ENCODE results near the gene EPOP. TPM values are rescaled to one million over a fixed set of nuclear protein-coding genes. Genes with fewer than 3 reads are reported as not detected.
A peak's percentile ranks its signal among the peaks of the same experiment; 100 is the strongest.

EPOP gene
- total and polyA plus RNA-seq, 2 of the 13 experiments (the other 11 are each of a cell fraction or from before 2014, with no cell fraction given) = 14.7 to 37.8 TPM

DNA sequence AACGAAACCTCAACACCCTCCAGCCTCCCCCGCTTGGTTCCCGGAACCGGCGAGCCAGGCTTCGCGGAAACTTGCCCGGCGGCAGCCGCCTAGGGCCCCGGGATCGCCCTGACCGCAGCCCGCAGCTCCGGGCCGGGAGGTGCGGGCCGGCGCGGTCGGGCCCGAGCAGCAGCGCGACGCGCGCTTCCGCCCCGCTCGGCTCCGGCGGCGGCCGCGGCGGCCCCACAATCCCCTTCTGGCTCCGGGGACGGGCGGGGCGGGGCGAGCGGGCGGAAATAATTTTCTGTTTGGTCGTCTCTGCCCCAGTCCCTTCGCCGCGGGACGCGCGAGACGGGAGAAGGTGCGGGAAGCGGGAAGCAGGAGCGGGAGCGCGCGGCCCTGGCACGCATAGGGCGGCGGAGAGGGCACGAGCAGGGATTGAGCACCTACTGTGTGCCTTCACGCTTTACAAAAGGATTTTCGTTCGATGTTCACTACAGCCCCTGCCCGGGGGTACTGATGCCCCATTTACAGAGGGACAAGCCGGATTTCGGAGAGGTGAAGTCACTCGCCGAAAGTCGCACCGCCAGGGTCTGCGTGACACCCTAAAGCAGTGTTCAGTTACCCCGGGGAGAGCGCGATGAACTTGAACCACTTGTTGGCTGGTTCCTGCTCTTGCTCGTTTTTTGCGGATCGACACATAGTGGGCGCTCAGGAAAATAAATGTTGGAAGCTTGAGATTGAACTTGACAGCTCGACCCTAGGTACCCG lies 27.6 kb upstream of the EPOP start (continued):
- peak; percentile 80 for TF ChIP-seq RARA (CRISPR knock-in tag; IDR thresholded peaks at IDR 0.05)
- TF ChIP-seq, protein P1, sequence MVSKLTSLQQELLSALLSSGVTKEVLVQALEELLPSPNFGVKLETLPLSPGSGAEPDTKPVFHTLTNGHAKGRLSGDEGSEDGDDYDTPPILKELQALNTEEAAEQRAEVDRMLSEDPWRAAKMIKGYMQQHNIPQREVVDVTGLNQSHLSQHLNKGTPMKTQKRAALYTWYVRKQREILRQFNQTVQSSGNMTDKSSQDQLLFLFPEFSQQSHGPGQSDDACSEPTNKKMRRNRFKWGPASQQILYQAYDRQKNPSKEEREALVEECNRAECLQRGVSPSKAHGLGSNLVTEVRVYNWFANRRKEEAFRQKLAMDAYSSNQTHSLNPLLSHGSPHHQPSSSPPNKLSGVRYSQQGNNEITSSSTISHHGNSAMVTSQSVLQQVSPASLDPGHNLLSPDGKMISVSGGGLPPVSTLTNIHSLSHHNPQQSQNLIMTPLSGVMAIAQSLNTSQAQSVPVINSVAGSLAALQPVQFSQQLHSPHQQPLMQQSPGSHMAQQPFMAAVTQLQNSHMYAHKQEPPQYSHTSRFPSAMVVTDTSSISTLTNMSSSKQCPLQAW (CRISPR knock-in tag; IDR thresholded peaks at IDR 0.05) = peak; percentile 87
- TF ChIP-seq, protein P2, sequence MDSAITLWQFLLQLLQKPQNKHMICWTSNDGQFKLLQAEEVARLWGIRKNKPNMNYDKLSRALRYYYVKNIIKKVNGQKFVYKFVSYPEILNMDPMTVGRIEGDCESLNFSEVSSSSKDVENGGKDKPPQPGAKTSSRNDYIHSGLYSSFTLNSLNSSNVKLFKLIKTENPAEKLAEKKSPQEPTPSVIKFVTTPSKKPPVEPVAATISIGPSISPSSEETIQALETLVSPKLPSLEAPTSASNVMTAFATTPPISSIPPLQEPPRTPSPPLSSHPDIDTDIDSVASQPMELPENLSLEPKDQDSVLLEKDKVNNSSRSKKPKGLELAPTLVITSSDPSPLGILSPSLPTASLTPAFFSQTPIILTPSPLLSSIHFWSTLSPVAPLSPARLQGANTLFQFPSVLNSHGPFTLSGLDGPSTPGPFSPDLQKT (CRISPR knock-in tag; IDR thresholded peaks at IDR 0.05; ENCODE audit: borderline replicate concordance) = peak; percentile 83; the same call in 1 of the 2 replicates
- TF ChIP-seq JUN (CRISPR knock-in tag; IDR thresholded peaks at IDR 0.05) = no peak
- 0 out of 2 replicates have a peak, but pooled peaks have one; percentile 47 for TF ChIP-seq JUND (CRISPR knock-in tag; IDR thresholded peaks at IDR 0.05)
- TF ChIP-seq, protein P3, sequence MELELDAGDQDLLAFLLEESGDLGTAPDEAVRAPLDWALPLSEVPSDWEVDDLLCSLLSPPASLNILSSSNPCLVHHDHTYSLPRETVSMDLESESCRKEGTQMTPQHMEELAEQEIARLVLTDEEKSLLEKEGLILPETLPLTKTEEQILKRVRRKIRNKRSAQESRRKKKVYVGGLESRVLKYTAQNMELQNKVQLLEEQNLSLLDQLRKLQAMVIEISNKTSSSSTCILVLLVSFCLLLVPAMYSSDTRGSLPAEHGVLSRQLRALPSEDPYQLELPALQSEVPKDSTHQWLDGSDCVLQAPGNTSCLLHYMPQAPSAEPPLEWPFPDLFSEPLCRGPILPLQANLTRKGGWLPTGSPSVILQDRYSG (CRISPR knock-in tag; IDR thresholded peaks at IDR 0.05) = no peak
- TF ChIP-seq HES4 (CRISPR knock-in tag; IDR thresholded peaks at IDR 0.05; ENCODE audit: borderline replicate concordance) = no peak
- TF ChIP-seq ZNF510 (CRISPR knock-in tag; IDR thresholded peaks at IDR 0.05; ENCODE audit: low read depth) = peak; percentile 58; the same call in 1 of the 2 replicates
- TF ChIP-seq ZFP36L1 (CRISPR knock-in tag; IDR thresholded peaks at IDR 0.05) = peak; percentile 10; the same call in 1 of the 2 replicates
- TF ChIP-seq ZNF891 (CRISPR knock-in tag; IDR thresholded peaks at IDR 0.05) = 0 out of 2 replicates have a peak, but pooled peaks have one; percentile 6
- TF ChIP-seq ZC3H4 (CRISPR knock-in tag; IDR thresholded peaks at IDR 0.05; ENCODE audit: borderline replicate concordance) = peak; percentile 78; the same call in 1 of the 2 replicates
- no peak for TF ChIP-seq ZSCAN29 (CRISPR knock-in tag; conservative IDR thresholded peaks at IDR 0.05)
- 0 out of 2 replicates have a peak, but pooled peaks have one; percentile 26 for TF ChIP-seq ZNF672 (CRISPR knock-in tag; IDR thresholded peaks at IDR 0.05)
- peak; percentile 81 for TF ChIP-seq ZNF274 (CRISPR knock-in tag; IDR thresholded peaks at IDR 0.05)
- peak; percentile 91 for TF ChIP-seq ETV5 (CRISPR knock-in tag; IDR thresholded peaks at IDR 0.05; ENCODE audit: borderline replicate concordance)
- no peak for TF ChIP-seq SMYD3 (CRISPR knock-in tag; IDR thresholded peaks at IDR 0.05)
- TF ChIP-seq, protein P4, sequence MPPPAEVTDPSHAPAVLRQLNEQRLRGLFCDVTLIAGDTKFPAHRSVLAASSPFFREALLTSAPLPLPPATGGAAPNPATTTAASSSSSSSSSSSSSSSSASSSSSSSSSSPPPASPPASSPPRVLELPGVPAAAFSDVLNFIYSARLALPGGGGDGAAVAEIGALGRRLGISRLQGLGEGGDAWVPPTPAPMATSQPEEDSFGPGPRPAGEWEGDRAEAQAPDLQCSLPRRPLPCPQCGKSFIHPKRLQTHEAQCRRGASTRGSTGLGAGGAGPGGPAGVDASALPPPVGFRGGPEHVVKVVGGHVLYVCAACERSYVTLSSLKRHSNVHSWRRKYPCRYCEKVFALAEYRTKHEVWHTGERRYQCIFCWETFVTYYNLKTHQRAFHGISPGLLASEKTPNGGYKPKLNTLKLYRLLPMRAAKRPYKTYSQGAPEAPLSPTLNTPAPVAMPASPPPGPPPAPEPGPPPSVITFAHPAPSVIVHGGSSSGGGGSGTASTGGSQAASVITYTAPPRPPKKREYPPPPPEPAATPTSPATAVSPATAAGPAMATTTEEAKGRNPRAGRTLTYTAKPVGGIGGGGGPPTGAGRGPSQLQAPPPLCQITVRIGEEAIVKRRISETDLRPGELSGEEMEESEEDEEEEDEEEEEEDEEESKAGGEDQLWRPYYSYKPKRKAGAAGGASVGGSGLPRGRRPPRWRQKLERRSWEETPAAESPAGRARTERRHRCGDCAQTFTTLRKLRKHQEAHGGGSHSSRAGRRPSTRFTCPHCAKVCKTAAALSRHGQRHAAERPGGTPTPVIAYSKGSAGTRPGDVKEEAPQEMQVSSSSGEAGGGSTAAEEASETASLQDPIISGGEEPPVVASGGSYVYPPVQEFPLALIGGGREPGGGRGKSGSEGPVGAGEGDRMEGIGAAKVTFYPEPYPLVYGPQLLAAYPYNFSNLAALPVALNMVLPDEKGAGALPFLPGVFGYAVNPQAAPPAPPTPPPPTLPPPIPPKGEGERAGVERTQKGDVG (CRISPR knock-in tag; IDR thresholded peaks at IDR 0.05; ENCODE audit: borderline replicate concordance) = no peak
- TF ChIP-seq TGIF2 (CRISPR knock-in tag; IDR thresholded peaks at IDR 0.05) = 0 out of 2 replicates have a peak, but pooled peaks have one; percentile 29
- peak; percentile 43; the same call in 1 of the 2 replicates for TF ChIP-seq MEF2D (CRISPR knock-in tag; IDR thresholded peaks at IDR 0.05)
- TF ChIP-seq ZNF180 (CRISPR knock-in tag; IDR thresholded peaks at IDR 0.05; ENCODE audit: borderline replicate concordance, low read depth) = no peak
- TF ChIP-seq, protein P5, sequence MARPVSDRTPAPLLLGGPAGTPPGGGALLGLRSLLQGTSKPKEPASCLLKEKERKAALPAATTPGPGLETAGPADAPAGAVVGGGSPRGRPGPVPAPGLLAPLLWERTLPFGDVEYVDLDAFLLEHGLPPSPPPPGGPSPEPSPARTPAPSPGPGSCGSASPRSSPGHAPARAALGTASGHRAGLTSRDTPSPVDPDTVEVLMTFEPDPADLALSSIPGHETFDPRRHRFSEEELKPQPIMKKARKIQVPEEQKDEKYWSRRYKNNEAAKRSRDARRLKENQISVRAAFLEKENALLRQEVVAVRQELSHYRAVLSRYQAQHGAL (CRISPR knock-in tag; IDR thresholded peaks at IDR 0.05; ENCODE audit: not compliant biosample characterization) = no peak
